GM12892 (cell line): ENCODE measurements around the gene TRIOBP.

Source experiments
- POLR2A ChIP-seq: IDR thresholded peaks from 2 replicates; pipeline ENCODE4 v1.6.1; 2011; ENCODE audit warnings: low read depth, low read length, control low read depth
- POLR2AphosphoS5 ChIP-seq: IDR thresholded peaks from 2 replicates; pipeline ENCODE4 v1.6.1; 2011; ENCODE audit warnings: low read depth, low read length, control low read depth

GRCh38 chr22:37662039-37662438 is 34.8 kb upstream of the TRIOBP start:
- TF ChIP-seq POLR2A (no peak), POLR2AphosphoS5 (no peak)
